Putamen (tissue), 1 donor: ENCODE measurements around the gene RETREG3.
"Not testable (repeated sequence)": the region's sequence is repeated elsewhere in the genome, so short reads cannot be mapped to it uniquely, and the experiment has no call there.

Experiments used
- DNase-seq: peaks from one replicate; pipeline ENCODE4 v3.0.0-alpha.2; 2016; ENCODE audit warnings: low spot score

Gene RETREG3

GRCh38 chr17:42609182-42609813, at the start of gene RETREG3, which contains the start of gene TUBG1:
Gene RETREG3 (minus strand): TSS chr17:42609374. CDS start chr17:42609324, 50 bp downstream.
Gene TUBG1 (plus strand): TSS chr17:42609683. CDS start chr17:42609738, 55 bp downstream.
- DNase-seq, result peak; percentile 99

- no peak for DNase-seq
Measured at GRCh38 chr17:42657824-42658588, 48.8 kb upstream of the RETREG3 start.

DNA sequence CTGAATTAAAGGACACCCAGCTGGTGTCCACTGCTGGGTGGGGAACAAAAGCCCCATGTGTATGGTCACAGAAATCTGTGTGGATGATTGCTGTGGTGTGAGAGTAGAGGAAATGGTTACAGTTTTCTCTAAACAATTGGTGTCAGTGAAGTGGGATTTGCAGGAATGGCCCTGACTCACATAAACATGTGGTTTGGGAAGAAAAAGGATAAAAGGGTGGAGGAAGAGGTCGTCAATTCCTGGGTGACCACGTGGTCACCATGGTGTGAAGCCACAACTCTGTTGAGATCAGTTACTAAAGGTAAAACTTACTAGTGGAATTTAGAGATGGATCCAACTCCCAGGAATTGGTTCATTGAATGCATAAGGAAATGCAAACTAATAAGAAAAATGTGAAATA, 46.4 kb upstream of the RETREG3 start:
- no peak for DNase-seq

DNA sequence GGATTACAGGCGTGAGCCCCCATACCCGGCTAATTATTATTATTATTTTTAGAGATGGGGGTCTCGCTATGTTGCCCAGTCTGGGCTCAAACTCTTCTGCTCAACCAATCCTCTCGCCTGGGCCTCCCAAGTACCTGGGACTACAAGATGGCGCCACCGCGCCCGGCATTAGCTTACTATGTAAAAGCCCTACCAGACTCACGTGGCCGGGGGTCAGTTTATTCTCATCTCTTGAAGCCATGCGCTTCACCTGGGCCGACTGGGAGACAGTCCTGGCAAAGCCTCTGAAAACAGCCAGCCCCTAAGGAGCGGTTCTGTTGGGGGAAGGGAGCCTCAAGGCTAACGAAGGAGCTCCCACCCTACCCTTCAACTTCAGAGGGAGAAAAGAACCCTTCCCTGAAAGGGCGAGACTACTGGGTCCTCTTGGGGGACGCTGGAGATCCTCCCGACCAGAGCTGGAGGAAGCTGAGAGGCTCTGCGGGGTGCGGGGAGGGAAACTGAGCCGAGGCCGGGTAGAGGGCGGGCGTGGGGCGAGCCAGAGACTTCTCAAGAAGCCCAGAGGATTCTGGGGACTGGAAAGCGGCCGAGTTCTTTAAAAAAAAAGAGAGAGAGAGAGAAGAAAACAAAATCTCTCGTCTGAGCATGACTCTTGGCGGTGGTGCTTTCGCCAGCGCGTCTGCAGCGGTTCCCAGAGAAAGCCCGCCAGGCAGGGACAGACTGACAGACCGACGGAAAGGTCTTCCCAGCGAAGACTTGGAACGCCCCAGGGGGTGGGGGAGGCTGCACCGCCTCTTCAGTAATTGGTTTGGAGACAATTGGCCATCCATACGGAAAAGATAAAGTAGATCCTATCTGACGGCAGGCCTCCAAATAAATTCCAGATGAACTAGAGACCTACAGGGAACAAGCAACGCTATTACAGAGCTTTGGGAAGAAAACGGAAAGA, 44.3 kb upstream of the RETREG3 start:
- DNase-seq, result no peak

DNA sequence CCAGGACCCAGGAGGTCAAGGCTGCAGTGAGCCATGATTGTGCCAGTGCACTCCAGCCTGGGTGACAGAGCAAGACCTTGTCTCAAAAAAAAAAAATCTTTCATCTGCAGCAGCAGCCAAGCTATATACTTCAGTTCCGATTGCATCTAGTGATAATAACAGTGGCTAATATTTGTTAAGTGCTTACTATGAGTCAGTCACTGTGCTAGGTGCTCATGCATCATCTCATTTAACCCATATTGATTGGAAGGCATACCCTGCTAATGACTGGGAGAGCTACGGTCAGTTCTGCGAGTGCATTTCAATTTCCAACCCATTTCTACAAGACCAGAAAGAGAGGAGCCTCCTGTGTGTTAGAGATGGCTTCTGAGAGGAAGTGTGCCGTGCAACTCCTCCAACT, 42.2 kb upstream of the RETREG3 start:
- no peak for DNase-seq

DNA sequence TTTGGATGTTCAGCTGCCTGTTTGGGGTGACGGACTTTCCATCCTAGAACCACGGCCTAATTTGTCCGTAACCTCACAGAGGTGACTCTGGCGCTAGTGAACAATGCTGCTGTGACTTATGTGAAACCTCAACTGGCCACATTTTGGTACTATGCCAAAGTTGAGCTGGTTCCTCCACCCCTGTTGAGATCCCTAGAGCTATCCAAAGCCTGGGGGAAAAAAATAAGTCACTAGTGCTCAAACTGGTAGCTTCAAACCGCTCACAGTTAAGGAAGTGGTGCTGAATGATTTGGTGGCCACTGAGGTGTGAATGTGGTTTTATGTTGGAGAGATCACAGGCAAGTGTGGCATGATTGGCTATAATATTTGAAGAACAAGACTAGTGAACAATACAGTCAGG, 38.6 kb upstream of the RETREG3 start:
- no peak for DNase-seq

DNA sequence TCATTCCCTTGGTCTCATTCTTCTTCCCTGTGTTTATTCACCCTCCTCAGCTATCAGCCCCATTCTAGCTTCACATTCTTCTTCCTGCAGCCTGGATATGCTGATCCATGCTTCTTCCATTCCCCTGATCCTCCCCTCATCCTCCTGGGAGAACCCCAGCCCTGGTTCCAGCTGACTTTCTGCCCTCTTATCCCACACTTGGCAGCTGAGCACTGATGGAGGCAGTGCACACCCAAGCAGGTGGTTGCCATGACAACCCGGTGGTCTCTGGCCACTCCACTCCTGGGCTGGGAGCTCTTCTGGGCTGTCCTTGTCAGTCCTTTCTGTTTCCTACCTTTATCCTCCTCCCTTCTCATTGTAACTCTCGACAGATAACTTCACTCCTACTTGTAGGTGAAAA, 33.2 kb upstream of the RETREG3 start:
- DNase-seq, result no peak

DNA sequence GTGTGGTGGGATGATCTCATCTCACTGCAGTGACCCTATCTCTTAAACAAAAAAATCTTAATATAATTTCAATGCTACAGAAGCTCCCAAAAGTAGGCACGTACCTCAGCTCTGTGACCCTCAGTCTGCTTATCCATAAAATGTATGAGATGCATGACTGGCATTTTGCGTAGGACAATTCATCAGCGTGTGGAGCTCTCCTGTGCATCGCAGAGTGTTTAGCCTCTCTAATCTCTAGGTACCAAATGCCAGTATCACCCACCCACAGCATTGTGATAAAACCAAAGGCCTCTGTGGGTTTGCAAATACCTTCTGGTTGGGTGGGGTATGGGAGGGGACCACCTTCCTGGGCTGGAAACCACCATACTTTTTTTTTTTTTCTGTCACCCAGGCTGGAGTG, 30.9 kb upstream of the RETREG3 start:
- DNase-seq, result no peak

DNA sequence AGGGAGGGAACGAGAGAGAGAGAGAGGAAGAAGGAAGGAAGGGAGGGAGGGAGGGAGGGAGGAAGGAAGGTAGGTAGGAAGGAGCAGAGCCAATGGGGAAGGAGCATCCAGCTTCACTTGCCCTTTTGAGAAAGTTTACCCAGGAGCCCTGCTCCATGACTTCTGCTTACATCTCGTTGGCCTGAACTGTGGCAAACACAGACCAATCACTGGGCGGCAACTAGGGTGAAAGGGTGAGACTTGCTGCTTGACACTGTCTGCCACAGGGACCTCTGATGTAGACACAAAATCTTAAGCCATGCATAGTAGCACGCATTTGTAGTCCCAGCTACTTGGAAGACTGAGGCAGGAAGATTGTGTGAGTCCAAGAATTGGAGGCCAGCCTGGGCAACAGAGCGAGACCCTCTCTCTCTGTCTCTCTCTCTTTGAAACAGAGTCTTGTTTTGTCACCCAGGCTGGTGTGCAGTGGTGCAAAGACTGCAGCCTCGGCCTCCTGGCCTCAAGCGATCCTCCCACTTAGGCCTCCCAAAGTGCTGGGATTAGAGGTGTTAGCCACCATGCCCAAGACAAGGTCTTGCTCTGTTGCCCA, 30.4 kb upstream of the RETREG3 start:
- DNase-seq, result no peak

- no peak for DNase-seq
Measured at GRCh38 chr17:42632949-42633444, 23.8 kb upstream of the RETREG3 start.

GRCh38 chr17:42629411-42630009, 20.3 kb upstream of the RETREG3 start:
- no peak for DNase-seq

- DNase-seq, result not testable (repeated sequence)
Measured at GRCh38 chr17:42627032-42627764, 18.0 kb upstream of the RETREG3 start.

DNA sequence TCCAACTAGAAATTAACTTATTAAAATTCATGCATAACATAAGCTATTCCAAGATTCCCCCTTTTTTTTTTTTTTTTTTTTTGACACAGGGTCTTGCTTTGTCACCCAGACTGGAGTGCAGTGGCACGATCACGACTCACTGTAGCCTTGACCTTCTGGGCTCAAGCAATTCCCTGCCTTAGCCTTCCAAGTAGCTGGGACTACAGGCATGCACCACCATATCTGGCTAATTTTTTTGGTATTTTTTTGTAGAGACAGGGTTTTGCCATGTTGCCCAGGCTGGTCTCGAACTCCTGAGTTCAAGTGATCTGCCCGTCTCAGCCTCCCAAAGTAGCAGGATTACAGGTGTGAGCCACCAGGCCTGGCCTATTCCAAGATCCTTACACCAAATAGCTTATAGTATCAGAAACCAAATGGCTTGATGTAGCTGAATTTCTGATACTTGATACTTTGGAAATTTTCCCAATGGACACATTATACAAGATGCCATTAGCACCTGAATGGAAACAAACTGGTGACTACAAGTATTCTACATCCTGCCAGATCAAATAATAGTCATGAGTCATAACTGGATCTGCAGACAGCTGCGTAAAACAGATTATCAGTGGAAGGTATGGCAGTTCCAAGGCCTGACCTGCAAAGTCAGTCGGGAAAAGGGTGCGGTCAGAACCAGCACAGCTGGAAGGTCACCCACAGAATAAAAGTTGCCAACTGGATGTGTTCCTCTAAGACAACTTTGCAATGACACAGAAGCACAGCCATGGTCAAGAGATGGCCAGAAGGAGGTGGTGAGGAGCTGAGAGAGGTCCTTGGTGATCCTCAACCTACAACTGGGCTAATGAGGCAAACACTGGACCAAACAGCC, 14.8 kb upstream of the RETREG3 start:
- no peak for DNase-seq

DNA sequence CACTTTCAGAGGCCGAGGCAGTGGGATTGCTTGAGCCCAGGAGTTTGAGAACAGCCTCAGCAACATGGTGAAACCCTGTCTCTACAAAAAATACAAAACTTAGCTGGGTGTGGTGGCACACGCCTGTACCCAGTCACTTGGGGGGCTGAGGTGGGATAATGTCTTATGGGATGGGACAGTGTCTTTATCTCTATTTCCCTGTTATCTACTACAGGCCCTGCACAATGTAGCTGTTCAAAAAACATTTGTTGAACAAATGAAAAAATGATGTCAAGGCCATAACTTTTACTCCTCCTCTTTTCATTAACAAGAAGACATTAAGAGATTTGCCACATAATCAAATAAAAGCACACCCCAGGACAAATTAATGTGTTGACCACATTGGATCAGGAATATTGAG, 14.1 kb upstream of the RETREG3 start:
- no peak for DNase-seq

DNA sequence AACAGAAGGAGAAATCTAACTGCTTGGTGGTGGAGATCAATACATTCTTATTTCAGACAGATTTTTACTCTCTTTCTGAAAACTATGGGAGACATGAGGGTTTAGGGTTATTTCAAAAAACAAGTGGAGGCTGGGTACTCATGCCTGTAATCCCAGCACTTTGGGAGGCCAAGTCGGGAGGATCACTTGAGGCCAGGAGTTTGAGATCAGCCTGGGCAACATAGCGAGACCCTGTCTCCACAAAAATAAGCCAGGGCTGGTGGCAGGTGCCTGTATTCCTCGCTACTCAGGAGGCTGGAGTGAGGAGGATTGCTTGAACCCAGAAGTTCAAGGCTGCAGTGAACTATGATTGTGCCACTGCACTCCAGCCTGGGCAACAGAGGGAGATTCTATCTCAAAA, 12.8 kb upstream of the RETREG3 start:
- not testable (repeated sequence) for DNase-seq

DNA sequence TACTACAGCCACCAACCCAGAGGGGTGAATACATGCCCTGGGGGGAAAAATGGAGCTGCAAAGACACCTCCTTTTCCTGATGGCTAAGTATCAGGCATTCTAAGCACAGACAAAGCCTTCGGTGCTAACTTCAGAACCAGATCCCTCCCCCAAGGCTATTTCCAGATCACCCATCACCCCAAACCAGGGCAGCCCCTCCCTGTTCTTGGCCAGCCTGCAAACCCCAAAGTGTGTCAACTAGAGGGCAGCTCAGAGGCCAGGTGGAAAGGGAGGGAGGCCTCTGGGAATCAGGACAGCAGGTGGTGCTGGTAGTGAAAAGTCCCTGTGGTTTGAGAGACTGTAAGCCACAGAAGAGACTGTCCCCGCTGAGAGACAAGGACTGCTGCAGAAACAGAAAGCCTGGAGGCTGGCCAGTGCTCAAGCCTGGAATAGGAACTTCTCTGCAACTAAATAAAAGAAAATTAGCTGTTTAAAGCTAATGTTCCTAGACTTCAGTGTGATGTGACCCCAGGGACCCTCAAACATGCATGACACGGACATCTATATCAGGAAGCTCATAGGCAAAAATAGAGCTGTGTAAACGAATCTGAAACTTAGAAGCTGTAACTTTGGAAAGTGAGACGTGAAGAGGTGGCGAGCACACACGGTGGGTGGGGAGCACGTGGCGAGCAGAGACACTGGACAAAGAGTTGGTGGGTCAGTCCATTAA, 9.4 kb upstream of the RETREG3 start:
- no peak for DNase-seq

DNA sequence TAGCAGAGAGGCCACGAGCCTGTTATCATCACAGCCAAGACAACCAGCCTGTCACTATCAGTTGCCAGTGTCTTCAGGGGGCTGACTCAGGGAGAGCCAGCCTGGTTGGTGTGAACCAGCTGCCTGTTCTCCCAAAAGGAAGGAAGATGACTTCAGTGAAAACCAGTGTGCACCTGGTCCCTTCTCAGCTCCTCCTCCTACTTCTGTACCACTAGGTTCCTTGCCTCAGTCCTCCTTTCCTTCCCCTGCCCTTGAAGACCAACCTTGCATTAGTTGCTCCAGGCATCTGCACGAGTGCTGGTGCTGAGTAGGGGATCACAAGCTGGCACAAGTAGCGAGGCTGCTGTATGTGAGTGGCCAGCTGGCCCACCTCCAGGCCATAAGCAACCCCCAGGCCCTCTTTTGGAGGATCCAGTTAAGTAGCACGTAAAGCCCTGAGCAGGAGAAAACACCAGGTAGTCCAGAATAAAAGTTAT, 8.8 kb upstream of the RETREG3 start:
- no peak for DNase-seq

- DNase-seq, result no peak
Measured at GRCh38 chr17:42613699-42614295, 4.6 kb upstream of the RETREG3 start.

GRCh38 chr17:42612013-42612412, 2.8 kb upstream of the RETREG3 start:
- DNase-seq, result no peak
